G401 (cell line): ENCODE data around the gene KRTAP12-3. TPM values are rescaled to one million over a fixed set of nuclear protein-coding genes. Genes with fewer than 3 reads are reported as not detected.
"Not testable (repeated sequence)": the region's sequence is repeated elsewhere in the genome, so short reads cannot be mapped to it uniquely, and the experiment has no call there.

Experiments used
- DNase-seq: peaks from one replicate; pipeline ENCODE4 v3.0.0-alpha.2; 2015; ENCODE audit warnings: low spot score
- in situ Hi-C: cut with HindIII; loops from 2 replicates; pipeline ENCODE4 v1.10.0; 2016; ENCODE audit warnings: low sequenced_read_pairs, mixed read lengths
- total RNA-seq: library from RNA; depleted of rRNA; stranded (reverse); fragments of >200 nt; shearing (Covaris generic); gene quantifications from 2 replicates; pipeline ENCODE4 v1.2.3, GENCODE V29; 2014

Gene KRTAP12-3
- total RNA-seq, 1 experiment from 2014 or later = not detected

GRCh38 chr21:44677881-44678280 lies 20.1 kb downstream of the KRTAP12-3 start:
- no peak for DNase-seq
- in situ Hi-C loops = no loop called here

GRCh38 chr21:44681152-44681551 lies 23.4 kb downstream of the KRTAP12-3 start:
- no peak for DNase-seq
- in situ Hi-C loops = no loop called here

GRCh38 chr21:44681861-44682579 lies 24.3 kb downstream of the KRTAP12-3 start, which contains the start of gene KRTAP12-1:
Gene KRTAP12-1 (minus strand): TSS chr21:44682163. CDS start chr21:44682123, 40 bp downstream.
- in situ Hi-C loops = no loop called here
- DNase-seq = no peak

- in situ Hi-C loops = no loop called here
- DNase-seq = no peak
Observed at GRCh38 chr21:44682580-44683151, 24.9 kb downstream of the KRTAP12-3 start.

GRCh38 chr21:44684077-44684476 lies 26.3 kb downstream of the KRTAP12-3 start:
- in situ Hi-C loops = no loop called here
- DNase-seq = no peak

GRCh38 chr21:44684483-44684882 lies 26.8 kb downstream of the KRTAP12-3 start:
- DNase-seq = no peak
- in situ Hi-C loops = no loop called here

GRCh38 chr21:44685050-44685449 lies 27.3 kb downstream of the KRTAP12-3 start:
- DNase-seq, in situ Hi-C loops: not testable (repeated sequence)

- no peak for DNase-seq
- in situ Hi-C loops = no loop called here
Observed at GRCh38 chr21:44686000-44686781, 28.5 kb downstream of the KRTAP12-3 start.

- DNase-seq = no peak
- in situ Hi-C loops = no loop called here
Observed at GRCh38 chr21:44686843-44687561, 29.3 kb downstream of the KRTAP12-3 start.

GRCh38 chr21:44687671-44688070 lies 29.9 kb downstream of the KRTAP12-3 start:
- in situ Hi-C loops = no loop called here
- DNase-seq = no peak

- in situ Hi-C loops, DNase-seq: not testable (repeated sequence)
Observed at GRCh38 chr21:44689740-44690139, 32.0 kb downstream of the KRTAP12-3 start.

- no peak for DNase-seq
- in situ Hi-C loops = no loop called here
Observed at GRCh38 chr21:44691686-44692085, 34.0 kb downstream of the KRTAP12-3 start.

GRCh38 chr21:44692798-44693512 lies 35.2 kb downstream of the KRTAP12-3 start:
- DNase-seq = no peak
- in situ Hi-C loops = no loop called here

- in situ Hi-C loops = no loop called here
- DNase-seq = no peak
Observed at GRCh38 chr21:44694776-44695175, 37.0 kb downstream of the KRTAP12-3 start.

GRCh38 chr21:44695184-44695583 lies 37.5 kb downstream of the KRTAP12-3 start:
- in situ Hi-C loops = no loop called here
- DNase-seq = no peak

- in situ Hi-C loops = no loop called here
- no peak for DNase-seq
Observed at GRCh38 chr21:44695641-44696040, 37.9 kb downstream of the KRTAP12-3 start.

- DNase-seq = no peak
- in situ Hi-C loops = no loop called here
Observed at GRCh38 chr21:44696572-44696971, 38.8 kb downstream of the KRTAP12-3 start.

GRCh38 chr21:44697172-44697810 lies 39.6 kb downstream of the KRTAP12-3 start, which contains the start of gene KRTAP10-12:
Gene KRTAP10-12 (plus strand): TSS chr21:44697172. CDS start chr21:44697202, 30 bp downstream.
- in situ Hi-C loops = not testable (repeated sequence)
- peak; percentile 69 for DNase-seq
